Left forelimb (tissue), 1 donor: ENCODE results near the gene NID2.

Experiments used
- DNase-seq: peaks from one replicate; pipeline ENCODE4 v3.0.0-alpha.2; 2018; ENCODE audit warnings: low spot score

The NID2 gene

DNA sequence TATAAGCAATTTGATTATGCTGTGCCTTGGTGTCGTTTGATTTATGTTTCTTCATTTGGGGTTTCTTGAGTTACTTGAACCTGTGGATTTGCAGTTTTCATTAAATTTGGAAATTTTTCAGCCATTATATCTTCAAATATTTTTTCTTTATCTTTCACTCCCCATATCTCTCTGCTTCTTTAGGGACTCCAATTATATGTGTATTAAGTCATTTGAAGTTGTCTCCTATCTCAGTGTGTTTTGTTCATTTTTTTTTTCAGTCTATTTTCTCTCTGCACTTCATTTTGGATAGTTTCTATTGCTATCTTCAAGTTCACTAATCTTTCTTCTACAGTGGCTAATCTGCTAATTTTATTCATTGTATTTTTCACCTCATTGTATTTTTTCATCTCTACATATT lies 108.9 kb downstream of the NID2 start:
- no peak for DNase-seq

DNA sequence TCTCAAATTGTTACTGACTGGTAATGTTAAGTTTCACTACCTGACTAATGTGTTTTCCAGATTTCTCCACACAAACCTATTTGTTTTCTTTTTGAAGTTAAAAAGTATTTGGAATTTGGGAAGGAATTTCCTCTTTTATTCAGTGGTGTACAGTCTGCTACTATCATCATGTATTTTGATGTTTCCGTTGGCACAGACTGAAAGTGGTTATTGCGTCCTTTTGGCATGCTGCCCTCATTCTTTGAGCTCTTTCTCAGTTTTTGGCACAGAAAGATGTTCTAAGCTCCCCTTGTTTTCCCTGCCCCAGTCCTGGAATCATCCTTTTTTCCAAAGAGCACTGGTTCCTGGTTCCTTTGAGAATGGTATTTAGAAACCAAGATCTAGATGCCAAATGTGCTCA lies 110.9 kb downstream of the NID2 start:
- no peak for DNase-seq
